ENCODE data around the gene TPRKB.
"Not testable (repeated sequence)": the region's sequence is repeated elsewhere in the genome, so short reads cannot be mapped to it uniquely, and the experiment has no call there.

Gene TPRKB

DNA sequence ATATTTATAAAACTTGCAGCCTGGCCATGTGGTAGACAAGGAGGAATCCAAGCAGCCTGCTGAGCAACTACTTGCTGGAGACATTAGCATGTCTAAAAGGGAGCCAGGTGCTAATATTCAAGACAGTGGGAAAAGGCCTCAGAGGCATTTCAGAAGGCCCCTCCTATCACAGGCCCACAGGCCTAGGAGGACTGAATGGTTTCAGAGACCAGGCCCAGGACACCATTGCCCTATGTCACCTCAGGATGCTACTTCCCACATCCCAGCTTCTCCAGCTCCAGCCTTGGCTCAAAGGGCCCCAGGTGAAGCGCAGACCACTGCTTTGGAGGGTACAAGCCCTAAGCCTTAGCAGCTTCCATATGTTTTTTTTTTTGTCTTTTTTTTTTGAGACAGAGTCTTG is 39.0 kb downstream of the TPRKB start:
- no peak for DNase-seq

DNA sequence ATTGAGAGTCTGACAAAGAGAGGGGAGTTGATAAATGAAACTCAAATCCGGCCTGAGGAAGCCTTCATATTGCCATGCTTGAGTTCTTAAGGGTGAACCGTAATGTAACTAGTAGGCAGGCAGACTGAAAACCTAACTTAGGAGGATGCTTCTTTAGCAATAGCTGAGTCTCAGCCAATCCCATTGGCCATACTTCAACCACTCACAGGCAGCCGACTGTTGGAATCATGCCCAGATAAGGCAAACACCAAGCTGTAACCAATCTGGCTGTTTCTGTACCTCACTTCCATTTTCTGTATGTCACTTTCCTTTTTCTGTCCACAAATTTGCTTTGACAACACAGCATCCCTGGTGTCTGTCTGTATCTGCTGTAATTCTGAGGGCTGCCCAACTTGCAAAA is 39.5 kb downstream of the TPRKB start:
- no peak for DNase-seq

DNA sequence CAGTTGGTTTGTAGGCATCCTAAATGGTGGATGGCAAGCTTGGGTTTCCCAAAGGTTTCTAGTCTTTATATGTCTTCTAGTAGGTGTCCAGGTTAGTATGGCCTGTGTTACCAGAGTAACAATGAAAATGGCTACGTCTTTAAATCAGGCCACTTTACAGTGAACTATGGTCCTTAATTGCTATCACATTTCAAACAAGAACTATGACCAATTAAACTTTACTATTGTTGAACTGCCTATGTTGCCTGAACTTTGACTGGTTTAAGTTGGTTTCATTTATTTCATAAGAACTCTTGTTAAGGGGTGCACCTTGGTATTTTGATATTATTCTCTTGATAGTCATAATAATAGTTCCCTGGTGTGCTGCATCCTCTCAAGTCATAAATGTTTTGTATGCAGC is 40.2 kb downstream of the TPRKB start:
- DNase-seq: not testable (repeated sequence)

DNA sequence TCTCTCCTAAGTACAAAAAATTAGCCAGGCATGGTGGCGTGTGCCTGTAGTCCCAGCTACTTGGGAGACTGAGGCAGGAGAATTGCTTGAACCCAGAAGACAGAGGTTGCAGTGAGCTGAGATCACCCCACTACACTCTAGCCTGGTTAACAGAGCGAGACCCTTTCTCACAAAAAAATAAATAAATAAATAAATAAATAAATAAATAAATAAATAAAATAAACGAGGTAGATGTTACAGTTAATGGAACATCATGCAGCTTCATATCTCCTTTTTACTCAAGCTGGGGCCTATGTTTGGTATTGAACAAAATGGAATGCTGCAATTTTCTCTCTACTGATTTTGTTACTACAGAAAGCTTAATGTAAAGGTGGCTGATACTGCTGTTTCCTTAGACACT is 40.6 kb downstream of the TPRKB start:
- not testable (repeated sequence) for DNase-seq

DNA sequence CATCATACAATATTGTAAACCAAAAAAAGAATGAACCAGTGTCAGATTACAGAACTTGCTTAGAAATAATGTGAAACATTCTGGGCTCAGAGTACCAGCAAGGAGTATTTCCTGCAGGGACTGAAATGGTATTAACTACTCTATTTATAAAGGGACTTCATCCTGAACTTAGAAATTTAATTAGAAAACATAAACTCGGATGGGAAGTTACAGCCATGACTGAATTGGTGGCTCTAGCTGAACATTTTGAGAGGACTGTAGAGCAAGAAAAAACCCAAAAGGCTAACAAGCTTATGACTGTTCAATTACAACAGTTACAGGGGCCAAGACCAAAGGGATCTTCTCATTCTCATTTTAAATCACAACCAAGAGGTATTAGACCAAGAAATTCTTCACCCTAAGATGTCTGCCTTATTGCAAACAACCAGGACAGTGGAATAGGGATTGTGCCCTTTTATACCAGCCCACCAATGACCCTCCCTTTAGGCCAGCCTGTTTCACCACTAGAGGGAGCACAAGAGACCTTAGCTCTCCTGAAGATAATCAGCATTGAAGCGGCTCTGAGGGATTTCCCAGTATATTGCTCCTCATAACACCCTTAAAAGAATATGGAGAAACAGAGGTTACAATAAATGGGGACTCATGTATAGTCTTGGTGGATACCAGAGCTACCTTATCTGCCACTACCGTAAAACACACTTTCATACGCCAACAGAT is 46.6 kb downstream of the TPRKB start:
- not testable (repeated sequence) for DNase-seq

DNA sequence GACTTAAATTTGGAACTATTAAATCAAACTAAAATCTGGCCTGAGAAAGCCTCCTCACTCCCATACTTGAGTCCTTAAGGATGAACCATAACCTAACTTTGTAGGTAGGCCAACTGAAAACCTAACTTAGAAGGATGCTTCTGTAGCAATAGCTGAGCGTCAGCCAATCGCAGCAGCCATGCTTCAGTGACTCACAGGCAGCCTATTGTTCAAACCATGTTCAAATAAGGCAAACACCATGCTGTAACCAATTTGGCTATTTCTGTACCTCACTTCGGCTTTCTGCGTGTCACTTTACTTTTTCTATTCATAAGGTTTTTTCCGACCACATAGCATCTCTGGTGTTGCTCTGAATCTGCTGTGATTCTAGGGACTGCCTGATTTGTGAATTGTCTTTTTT is 48.7 kb downstream of the TPRKB start:
- DNase-seq: not testable (repeated sequence)

DNA sequence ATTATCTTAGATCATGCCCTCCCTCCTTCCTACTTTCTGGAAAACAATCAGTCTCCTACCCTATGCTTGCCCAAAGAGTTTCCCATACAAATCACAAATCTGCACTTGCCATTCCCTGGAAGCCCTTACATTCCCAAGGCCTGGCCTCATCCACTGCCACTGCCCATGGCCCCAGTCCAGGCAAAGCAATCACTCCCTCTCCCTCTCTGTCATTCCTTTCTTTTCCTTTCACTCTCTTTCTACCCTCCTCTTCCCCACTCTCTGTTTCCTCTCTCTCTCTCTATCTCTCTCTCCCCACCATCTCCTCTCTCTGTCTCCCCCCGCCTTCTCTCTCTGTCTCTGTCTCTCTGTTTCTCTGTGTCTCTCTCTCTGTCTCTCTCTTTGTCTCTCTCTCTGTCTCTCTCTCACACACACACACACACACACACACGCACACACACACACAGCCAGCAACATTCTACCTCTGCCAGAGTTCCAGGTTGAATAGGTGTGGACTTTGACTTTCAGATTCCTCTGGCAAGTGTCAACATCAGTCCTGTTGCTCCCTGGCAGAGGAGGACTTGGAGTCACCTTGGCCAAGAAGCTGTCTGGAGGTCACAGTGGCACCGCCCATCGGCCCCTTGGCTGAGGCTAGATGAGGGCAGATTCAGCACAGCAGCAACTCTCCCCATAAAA is 51.2 kb downstream of the TPRKB start:
- no peak for DNase-seq

DNA sequence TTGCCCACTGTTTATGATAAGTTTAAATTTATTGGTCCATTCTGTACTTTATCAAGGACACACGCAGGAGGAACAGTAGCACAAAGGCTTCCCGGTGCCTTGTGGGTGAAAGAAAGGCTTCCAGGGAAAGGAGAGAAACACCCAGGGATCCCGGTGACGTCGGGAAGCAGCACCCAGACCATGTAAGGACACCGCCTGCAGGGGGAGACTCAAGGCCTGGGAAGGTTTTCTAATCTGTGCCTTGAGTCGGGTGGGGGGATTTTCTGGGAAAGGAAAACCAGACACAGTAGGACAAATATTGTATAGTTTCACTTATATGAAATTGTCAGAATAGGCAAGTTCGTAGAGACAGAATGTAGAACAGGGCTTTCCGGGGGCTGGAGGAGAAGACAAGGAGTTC is 52.2 kb downstream of the TPRKB start:
- DNase-seq: not testable (repeated sequence)

DNA sequence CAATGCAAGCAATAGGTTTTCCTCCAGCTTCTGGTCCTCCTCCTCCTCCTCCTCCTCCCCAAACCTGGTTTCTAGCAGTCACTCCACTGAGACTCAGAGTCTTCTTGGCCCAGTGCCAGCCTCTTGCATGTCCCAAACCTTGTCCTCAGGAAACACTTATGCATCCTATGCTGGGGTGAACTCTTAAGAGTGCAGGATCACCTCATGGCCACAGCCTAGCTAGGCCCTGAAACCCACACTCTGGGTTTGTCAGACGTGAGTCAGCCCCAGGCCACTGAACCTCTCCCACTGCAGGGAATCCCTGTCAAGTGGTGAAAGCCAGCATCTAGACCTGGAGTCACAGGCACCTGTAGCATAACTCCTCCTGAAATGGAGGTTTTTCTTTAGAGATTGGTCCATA is 52.8 kb downstream of the TPRKB start:
- DNase-seq: not testable (repeated sequence)

DNA sequence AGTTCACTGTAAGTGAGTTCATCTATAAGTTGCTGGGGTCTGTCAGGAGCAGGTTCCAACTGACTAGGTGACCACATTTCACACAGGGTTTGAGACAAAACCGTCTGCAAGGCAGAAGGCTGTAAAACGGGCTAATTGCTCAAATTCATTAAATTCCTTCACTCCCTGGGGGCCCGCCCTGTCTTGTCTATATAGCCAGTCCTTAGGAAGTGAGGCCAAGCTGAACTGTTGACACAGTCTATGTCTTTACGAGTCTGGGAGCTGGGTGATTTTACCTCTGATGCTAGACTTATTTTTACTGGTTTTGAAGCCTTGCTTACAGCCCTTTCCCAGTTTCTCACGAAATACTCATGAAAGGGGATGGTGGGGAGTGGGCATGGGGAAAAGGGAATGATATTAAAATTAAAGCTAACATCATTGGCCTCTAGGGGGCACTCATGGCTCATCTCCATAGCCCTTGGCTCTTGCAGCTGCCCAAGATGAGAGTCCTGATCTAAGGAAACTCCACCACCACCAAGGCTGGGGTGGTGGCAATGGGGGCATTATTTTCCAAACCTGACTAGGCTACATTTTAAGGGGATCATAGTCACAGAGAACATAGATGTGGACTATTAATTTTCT is 57.1 kb downstream of the TPRKB start:
- DNase-seq: not testable (repeated sequence)
